ENCODE data around the gene PLA2G4A.

Gene PLA2G4A

GRCh38 chr1:186828611-186829454 is at the start of gene PLA2G4A:
Gene PLA2G4A (plus strand): TSS chr1:186828949. CDS start chr1:186854355, 25,406 bp downstream.
- DNase-seq (ENCODE audit: low read depth in 2 of 2), result no peak

- DNase-seq (ENCODE audit: low read depth in 2 of 2), result no peak
Measured at GRCh38 chr1:186780076-186780475, 48.7 kb upstream of the PLA2G4A start.

GRCh38 chr1:186781730-186782129 is 47.0 kb upstream of the PLA2G4A start:
- no peak for DNase-seq (ENCODE audit: low read depth in 2 of 2)

DNA sequence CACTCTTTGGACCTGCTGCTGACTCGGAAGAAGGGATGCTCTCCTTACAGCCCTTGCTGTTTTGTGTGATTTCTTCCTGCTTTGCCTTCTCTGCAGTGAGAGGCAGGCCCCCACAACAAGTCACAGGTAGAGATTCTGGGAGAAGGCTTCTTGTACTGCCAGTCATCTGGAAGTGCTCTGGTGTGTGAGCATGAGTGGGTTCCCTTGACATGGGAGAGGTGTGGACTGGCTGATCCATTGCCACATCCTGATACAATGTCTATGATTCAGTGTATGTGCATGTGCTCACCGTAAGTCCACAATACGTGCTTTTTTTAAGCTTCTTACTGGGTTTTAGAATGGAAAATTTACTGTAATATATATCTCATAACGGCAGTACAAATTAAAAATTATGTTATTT is 46.0 kb upstream of the PLA2G4A start:
- no peak for DNase-seq (ENCODE audit: low read depth in 2 of 2)

- no peak for DNase-seq (ENCODE audit: low read depth in 2 of 2)
Measured at GRCh38 chr1:186783193-186783592, 45.6 kb upstream of the PLA2G4A start.

GRCh38 chr1:186785503-186785902 is 43.2 kb upstream of the PLA2G4A start:
- DNase-seq (ENCODE audit: low read depth in 2 of 2), result no peak

- DNase-seq (ENCODE audit: low read depth in 2 of 2), result no peak
Measured at GRCh38 chr1:186790101-186790500, 38.6 kb upstream of the PLA2G4A start.

- DNase-seq (ENCODE audit: low read depth in 2 of 2), result no peak
Measured at GRCh38 chr1:186792870-186793581, 35.7 kb upstream of the PLA2G4A start.

DNA sequence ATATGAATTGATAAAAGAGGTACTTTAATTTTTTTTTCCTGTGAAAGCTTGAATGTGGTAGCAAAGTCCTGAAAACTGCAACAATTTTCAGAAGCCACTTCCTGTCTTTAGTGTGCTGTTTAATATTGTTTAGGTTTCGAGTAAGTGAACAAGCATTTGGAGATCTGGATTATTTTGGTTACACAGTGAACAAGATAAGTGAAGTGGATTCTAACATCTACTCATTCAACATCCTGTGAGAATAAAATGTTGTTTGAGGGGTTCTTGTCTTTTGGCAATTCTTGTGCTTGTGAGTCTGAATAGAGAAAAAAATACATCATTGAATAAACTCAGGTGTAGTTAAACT is 35.2 kb upstream of the PLA2G4A start:
- no peak for DNase-seq (ENCODE audit: low read depth in 2 of 2)

DNA sequence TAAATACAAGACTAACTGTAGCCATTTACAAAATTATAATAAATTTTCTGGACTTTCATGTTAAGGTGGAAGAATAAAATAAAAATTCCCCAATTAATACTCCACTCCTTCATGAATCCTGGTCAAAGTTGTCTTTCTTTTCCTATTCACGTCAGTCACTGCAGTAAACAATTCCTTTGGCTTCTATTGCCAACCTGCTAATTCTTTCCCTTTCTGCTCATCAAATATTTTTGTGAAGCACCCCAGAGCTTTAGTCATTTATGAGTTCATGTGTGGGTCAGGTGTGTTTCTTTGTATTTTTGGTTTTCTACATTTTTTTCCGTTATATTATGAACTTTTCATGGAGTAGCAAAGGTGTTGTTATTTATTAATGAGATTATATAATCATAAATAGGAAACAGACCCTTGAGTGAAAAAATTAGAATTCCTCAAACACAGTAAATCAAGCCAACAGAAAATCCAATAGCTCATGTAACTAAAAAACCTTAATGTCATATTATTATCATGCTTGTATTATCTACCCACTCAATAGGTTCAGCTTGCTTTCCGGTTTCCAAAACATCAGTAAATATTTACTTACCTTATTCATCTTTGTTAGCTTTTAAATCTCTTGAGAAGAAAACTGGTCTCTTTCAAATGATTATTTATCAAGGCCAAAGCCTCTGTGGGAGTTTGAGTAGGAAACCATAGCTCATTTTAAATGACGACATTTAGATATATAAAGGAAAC is 29.6 kb upstream of the PLA2G4A start:
- DNase-seq (ENCODE audit: low read depth in 2 of 2), result no peak

DNA sequence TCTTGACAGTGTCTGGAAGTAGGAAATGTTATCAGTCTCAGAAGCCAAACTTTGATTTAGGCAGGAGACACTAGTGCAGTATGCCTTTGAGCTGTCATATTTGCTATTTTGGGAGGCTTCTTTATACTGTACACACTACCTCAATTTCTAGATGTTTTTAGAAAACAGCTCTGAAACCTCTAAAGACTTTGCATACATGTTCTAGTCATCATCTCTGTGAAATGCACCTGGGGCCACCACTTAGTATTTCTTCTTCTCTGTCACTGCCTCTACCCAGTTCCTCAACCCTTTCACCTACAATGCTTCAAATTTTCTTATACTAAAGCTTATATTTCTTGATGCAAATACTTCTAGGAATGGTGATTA is 29.1 kb upstream of the PLA2G4A start:
- DNase-seq (ENCODE audit: low read depth in 2 of 2), result no peak

- DNase-seq (ENCODE audit: low read depth in 2 of 2), result no peak
Measured at GRCh38 chr1:186802388-186802787, 26.4 kb upstream of the PLA2G4A start.

DNA sequence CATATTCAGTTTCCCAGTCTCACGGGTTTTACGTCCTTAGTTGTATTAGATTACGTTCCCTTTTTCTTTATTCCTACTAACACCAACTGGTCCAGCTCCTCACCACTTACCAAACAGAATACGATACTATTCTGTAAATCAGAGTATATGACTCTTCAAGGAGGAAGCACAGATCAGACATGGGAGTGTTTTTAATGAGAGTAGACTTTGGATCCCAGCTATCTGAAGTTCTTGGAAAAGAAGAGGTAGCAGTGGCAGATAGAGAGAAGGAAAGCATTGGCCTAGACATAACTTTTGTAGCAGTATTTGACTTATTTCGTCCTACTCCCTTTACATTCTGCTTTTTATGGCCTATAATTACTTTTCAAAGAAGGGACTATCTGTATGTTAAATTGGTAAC is 24.1 kb upstream of the PLA2G4A start:
- DNase-seq (ENCODE audit: low read depth in 2 of 2), result no peak

- DNase-seq (ENCODE audit: low read depth in 2 of 2), result no peak
Measured at GRCh38 chr1:186806477-186806876, 22.3 kb upstream of the PLA2G4A start.

GRCh38 chr1:186807163-186807562 is 21.6 kb upstream of the PLA2G4A start:
- no peak for DNase-seq (ENCODE audit: low read depth in 2 of 2)

- DNase-seq (ENCODE audit: low read depth in 2 of 2), result no peak
Measured at GRCh38 chr1:186811892-186812291, 16.9 kb upstream of the PLA2G4A start.

DNA sequence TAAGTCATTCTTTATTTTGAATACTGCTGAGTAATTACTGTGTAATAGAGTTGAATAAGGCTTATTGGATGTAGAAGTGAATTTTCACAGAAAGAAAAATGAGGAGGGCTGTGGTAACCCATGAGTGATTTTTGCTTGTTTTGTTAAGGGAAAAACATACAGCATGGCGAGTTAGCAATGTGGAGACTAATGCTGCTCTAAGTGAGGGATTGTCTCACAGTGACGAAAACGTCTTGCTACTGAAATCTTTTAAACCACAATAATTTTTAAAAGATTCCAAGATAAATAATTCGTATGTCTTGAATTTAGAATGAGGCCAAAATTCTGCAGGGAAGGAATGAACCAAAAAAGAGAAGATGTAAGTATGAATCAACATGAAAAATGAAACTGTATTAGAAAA is 16.2 kb upstream of the PLA2G4A start:
- no peak for DNase-seq (ENCODE audit: low read depth in 2 of 2)

- no peak for DNase-seq (ENCODE audit: low read depth in 2 of 2)
Measured at GRCh38 chr1:186813420-186813819, 15.3 kb upstream of the PLA2G4A start.

DNA sequence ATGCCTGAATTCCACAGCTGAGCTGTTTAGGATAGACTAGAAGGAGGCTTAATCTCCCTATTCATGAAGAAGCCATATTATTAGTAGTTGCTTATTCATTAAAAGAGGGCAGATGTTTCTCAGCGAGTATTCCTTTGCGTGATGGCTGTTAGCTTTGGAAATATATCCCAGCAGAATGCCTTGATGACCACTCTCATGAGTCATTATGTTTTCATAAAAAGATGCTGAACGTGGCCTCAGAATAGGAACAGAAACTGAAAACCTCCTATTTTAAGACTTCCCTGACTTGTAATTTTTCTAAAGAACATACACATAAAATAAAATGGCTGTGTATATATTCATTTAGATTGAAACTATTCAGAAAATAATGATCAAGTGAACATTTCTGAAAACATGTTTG is 9.6 kb upstream of the PLA2G4A start:
- DNase-seq (ENCODE audit: low read depth in 2 of 2), result no peak

DNA sequence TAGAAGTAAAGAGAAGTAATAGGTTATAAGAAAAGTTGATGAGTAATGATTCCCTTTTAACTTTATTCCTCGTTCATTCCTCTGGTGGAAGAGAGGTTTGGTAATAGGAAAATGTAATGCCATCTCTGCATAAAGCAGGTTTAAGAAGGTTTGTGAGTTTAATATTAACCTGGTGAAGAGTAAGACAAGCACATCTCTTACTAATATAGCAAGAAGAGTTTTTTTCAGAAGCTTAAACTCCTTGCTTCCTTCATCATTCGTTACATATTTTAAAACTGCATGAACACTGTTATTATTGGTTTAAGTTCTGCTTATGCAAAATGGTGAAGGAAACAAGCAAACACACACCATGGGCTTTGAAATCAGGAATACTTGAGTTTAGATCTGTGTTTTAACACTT is 9.2 kb upstream of the PLA2G4A start:
- DNase-seq (ENCODE audit: low read depth in 2 of 2), result no peak

DNA sequence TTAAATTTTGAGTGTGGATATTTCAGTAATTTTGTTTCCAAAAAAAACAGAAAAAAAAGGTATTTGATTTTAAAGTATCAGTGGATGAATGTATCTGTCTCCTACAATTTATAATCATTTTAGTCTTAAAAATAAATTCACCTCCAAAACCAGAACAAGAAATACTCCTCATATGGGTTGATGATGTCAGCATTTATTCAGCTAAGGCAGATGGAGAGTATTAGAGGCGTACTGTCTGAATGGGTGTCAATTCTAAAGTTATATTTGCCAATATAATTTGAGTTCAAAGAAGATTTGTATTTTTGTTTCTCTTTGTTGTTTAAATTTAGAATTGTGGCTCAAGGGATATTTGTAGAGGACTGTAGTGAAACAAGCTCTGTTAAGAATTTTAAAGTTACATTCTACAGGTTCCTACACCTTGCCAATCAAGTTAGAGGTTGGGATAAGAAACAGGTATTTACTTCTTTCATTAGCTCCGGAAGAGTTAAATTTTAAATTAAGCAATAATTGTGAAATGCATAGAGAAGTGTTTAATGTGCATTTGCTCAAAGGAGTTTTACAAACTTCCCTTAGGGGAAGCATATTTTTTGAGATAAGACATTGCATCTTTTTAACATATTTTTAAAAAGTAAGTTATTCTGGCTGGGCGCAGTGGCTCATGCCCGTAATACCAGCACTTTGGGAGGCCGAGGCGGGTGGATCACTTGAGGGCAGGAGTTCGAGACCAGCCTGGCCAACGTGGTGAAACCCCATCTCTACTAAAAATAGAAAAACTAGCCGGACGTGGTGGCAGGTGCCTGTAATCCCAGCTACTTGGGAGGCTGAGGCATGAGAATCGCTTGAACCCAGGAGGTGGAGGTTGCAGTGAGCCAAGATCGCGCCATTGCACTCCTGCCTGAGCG is 1.2 kb downstream of the PLA2G4A start:
- DNase-seq (ENCODE audit: low read depth in 2 of 2), result no peak

GRCh38 chr1:186831168-186831567 is 2.4 kb downstream of the PLA2G4A start:
- no peak for DNase-seq (ENCODE audit: low read depth in 2 of 2)
